NT2/D1 (cell line): ENCODE results near the gene DIP2C.

Experiments
- YY1 ChIP-seq: IDR thresholded peaks from 2 replicates; pipeline ENCODE4 v1.6.1; 2011; ENCODE audit not compliant: insufficient read length, insufficient read depth
- ZNF274 ChIP-seq: IDR thresholded peaks from 2 replicates; pipeline ENCODE4 v1.6.1; 2011; ENCODE audit warnings: mild to moderate bottlenecking, low read depth, low read length

- no peak for TF ChIP-seq YY1
- no peak for TF ChIP-seq ZNF274
These were observed 363.1 kb downstream of the DIP2C start for GRCh38 chr10:326350-326749.
